ENCODE measurements around the gene NACAD. TPM values are rescaled to one million over a fixed set of nuclear protein-coding genes. Genes with fewer than 3 reads are reported as not detected.
A peak's percentile ranks its signal among the peaks of the same experiment; 100 is the strongest.
"Not testable (repeated sequence)": the region's sequence is repeated elsewhere in the genome, so short reads cannot be mapped to it uniquely, and the experiment has no call there.

The NACAD gene
- total RNA-seq, 1 donor from 2014 or later = 0.33 TPM

GRCh38 chr7:45116048-45116447 is 27.3 kb upstream of the NACAD start:
- Mint-ChIP-seq H3K4me3 (no peak overlapping the region), H3K27me3 (peaks cover 10% of the 10 kb centered on the region), H3K9me3 (no peaks in the 10 kb centered on the region), H3K27ac (no peak overlapping the region), H3K4me1 (peaks cover 16% of the 10 kb centered on the region), H3K36me3 (ENCODE audit: low read depth) (peaks cover 10% of the 10 kb centered on the region)
- ChIA-PET POLR2A (interaction anchor here (1.1 kb wide), 1 partner anchor 9 kb away, joined by 3 read pairs; no protein-coding TSS in a partner anchor), CTCF (interaction anchor here (1.3 kb wide), 1 partner anchor 20 kb away, joined by 3 read pairs; no protein-coding TSS in a partner anchor)
- ATAC-seq (ENCODE audit: low read depth) (no peak), DNase-seq (no peak)
- intact Hi-C loops (cut with micrococcal nuclease) = no loop called here
- TF ChIP-seq CTCF (IDR thresholded peaks at IDR 0.05) = no peak

GRCh38 chr7:45114926-45115325 is 26.2 kb upstream of the NACAD start:
- peaks cover 10% of the 10 kb centered on the region for H3K27me3 Mint-ChIP-seq
- no peaks in the 10 kb centered on the region for H3K9me3 Mint-ChIP-seq
- H3K4me1 Mint-ChIP-seq = peaks cover 23% of the 10 kb centered on the region
- DNase-seq (no peak), ATAC-seq (ENCODE audit: low read depth) (no peak)
- H3K4me3 Mint-ChIP-seq = no peak overlapping the region
- no peak overlapping the region for H3K27ac Mint-ChIP-seq
- no peak for TF ChIP-seq CTCF (IDR thresholded peaks at IDR 0.05)
- intact Hi-C loops (cut with micrococcal nuclease) = loop anchor here (5.0 kb wide), 2 partner anchors 53 to 993 kb away; partner anchors contain the start of gene POLD2
- CTCF ChIA-PET = no interaction called here
- POLR2A ChIA-PET = interaction anchor here (0.6 to 0.7 kb wide), 2 partner anchors 114 to 525 kb away, joined by 3 to 4 read pairs; no protein-coding TSS in a partner anchor
- peaks cover 13% of the 10 kb centered on the region for H3K36me3 Mint-ChIP-seq (ENCODE audit: low read depth)

GRCh38 chr7:45114257-45114656 is 25.5 kb upstream of the NACAD start:
- H3K4me3 Mint-ChIP-seq = peak overlapping the region; percentile 33
- ATAC-seq (ENCODE audit: low read depth); DNase-seq; H3K9me3 Mint-ChIP-seq; CTCF ChIA-PET: not testable (repeated sequence)
- H3K27ac Mint-ChIP-seq = peak overlapping the region; percentile 47
- peaks cover 10% of the 10 kb centered on the region for H3K27me3 Mint-ChIP-seq
- H3K4me1 Mint-ChIP-seq = peaks cover 25% of the 10 kb centered on the region
- intact Hi-C loops (cut with micrococcal nuclease) = loop anchor here (5.0 kb wide), 2 partner anchors 52 to 992 kb away; partner anchors contain the start of gene POLD2
- POLR2A ChIA-PET = interaction anchor here (0.6 kb wide), 1 partner anchor 114 kb away, joined by 3 read pairs; no protein-coding TSS in a partner anchor
- H3K36me3 Mint-ChIP-seq (ENCODE audit: low read depth) = peaks cover 14% of the 10 kb centered on the region

GRCh38 chr7:45112648-45113047 is 23.9 kb upstream of the NACAD start:
- Mint-ChIP-seq H3K27me3 (peaks cover 6% of the 10 kb centered on the region), H3K4me3 (peak overlapping the region; percentile 98), H3K27ac (peak overlapping the region; percentile 97), H3K36me3 (ENCODE audit: low read depth) (peaks cover 28% of the 10 kb centered on the region), H3K4me1 (peaks cover 38% of the 10 kb centered on the region), H3K9me3 (no peaks in the 10 kb centered on the region)
- ATAC-seq (ENCODE audit: low read depth) (no peak), DNase-seq (no peak)
- ChIA-PET POLR2A (interaction anchor here (1.5 to 3.2 kb wide), 7 partner anchors 112 to 539 kb away, joined by 6 to 47 read pairs (median 19); partner anchors contain the start of genes CCM2, DDX56, MYO1G and PURB), CTCF (no interaction called here)
- intact Hi-C loops (cut with micrococcal nuclease) = loop anchor here (1.0 to 5.0 kb wide), 3 partner anchors 50 to 990 kb away; partner anchors contain the start of genes POLD2 and ZMIZ2
- TF ChIP-seq CTCF (IDR thresholded peaks at IDR 0.05) = no peak

- peak; percentile 93 for ATAC-seq (ENCODE audit: low read depth)
- ChIA-PET CTCF (interaction anchor here (1.5 to 1.6 kb wide), 2 partner anchors 9 to 24 kb away, joined by 5 read pairs; no protein-coding TSS in a partner anchor), POLR2A (interaction anchor here (0.6 to 3.2 kb wide), 29 partner anchors 10 to 1007 kb away, joined by 3 to 47 read pairs (median 4); partner anchors contain the start of genes CCM2, DDX56, H2AZ2 and MYO1G)
- TF ChIP-seq CTCF (IDR thresholded peaks at IDR 0.05) = no peak
- Mint-ChIP-seq H3K36me3 (ENCODE audit: low read depth) (peaks cover 39% of the 10 kb centered on the region), H3K4me3 (peak within 1 kb of the TSS; percentile 98), H3K27ac (peak within 1 kb of the TSS; percentile 97), H3K9me3 (no peaks in the 10 kb centered on the region), H3K27me3 (peaks cover 4% of the 10 kb centered on the region), H3K4me1 (peaks cover 44% of the 10 kb centered on the region)
- intact Hi-C loops (cut with micrococcal nuclease) = loop anchor here (1.0 to 5.0 kb wide), 15 partner anchors 25 to 1185 kb away; partner anchors contain the start of genes H2AZ2, MYO1G, OGDH and POLD2
- peak; percentile 94 for DNase-seq
Measured at GRCh38 chr7:45111298-45112223, 22.8 kb upstream of the NACAD start, which contains the start of gene TBRG4. Gene TBRG4, minus strand, starts transcription at chr7:45111697. Its CDS starts 2,460 bp downstream, at chr7:45109237.
